Stomach (tissue), 9 donors: ENCODE measurements around the gene LSAMP. TPM values are rescaled to one million over a fixed set of nuclear protein-coding genes. Genes with fewer than 3 reads are reported as not detected.
A peak's percentile ranks its signal among the peaks of the same experiment; 100 is the strongest.

Source experiments
- DNase-seq, 2 donors: peaks; one replicate each; pipeline versions ENCODE4 v3.0.0 to v3.0.0-alpha.2; 2013 to 2019
- H3K27ac ChIP-seq, 5 donors: fragments of 200-600 bp in 4 of 5; sonication (generic) in 4 of 5; one replicate each; pipeline ENCODE4 v1.5.1; 2013 to 2019; ENCODE audit warnings: mild to moderate bottlenecking in 1 of 5, moderate library complexity in 1 of 5
- H3K27me3 ChIP-seq, 3 donors: fragments of 200-600 bp; sonication (generic); one replicate each; pipeline ENCODE4 v1.5.1; 2017 to 2019; ENCODE audit warnings: mixed run types in 1 of 3
- H3K36me3 ChIP-seq, 4 donors: fragments of 200-600 bp; sonication (generic); 1 replicate in 3 of 4; 2 replicates in 1 of 4; pipeline ENCODE4 v1.5.1; 2016 to 2019
- H3K4me1 ChIP-seq, 4 donors: fragments of 200-600 bp; sonication (generic); one replicate each; pipeline ENCODE4 v1.5.1; 2016 to 2019
- H3K4me3 ChIP-seq, 4 donors: fragments of 200-600 bp; sonication (generic) in 3 of 4; one replicate each; pipeline ENCODE4 v1.5.1; 2016 to 2019; ENCODE audit warnings: mild to moderate bottlenecking in 1 of 4
- H3K9me3 ChIP-seq, 4 donors: fragments of 200-600 bp; sonication (generic); one replicate each; pipeline ENCODE4 v1.5.1; 2016 to 2019
- CTCF ChIP-seq, 7 experiments: fragments of 450-650 bp in 4 of 7; fragments of 200-600 bp in 3 of 7; sonication (generic) in 3 of 7; IDR thresholded peaks; one replicate each; pipeline ENCODE4 v1.5.1; 2016 to 2019; ENCODE audit warnings: antibody characterized with exemption in 7 of 7, control low read depth in 2 of 7, mild to moderate bottlenecking in 1 of 7
- EP300 ChIP-seq: sonication (generic); formaldehyde crosslinking; IDR thresholded peaks from one replicate; pipeline ENCODE4 v1.6.1; 2017; ENCODE audit warnings: antibody characterized with exemption
- POLR2A ChIP-seq, 4 donors: fragments of 450-650 bp; IDR thresholded peaks; one replicate each; pipeline ENCODE4 v1.6.1; 2016; ENCODE audit warnings: antibody characterized with exemption in 4 of 4, control low read depth in 2 of 4, mild to moderate bottlenecking in 1 of 4, moderate library complexity in 1 of 4
- POLR2AphosphoS5 ChIP-seq, 3 donors: sonication (generic); formaldehyde crosslinking; IDR thresholded peaks; one replicate each; pipeline ENCODE4 v1.6.1; 2016; ENCODE audit warnings: antibody characterized with exemption in 3 of 3
- WGBS, 5 donors: extraction: QIAGEN DNeasy Blood & Tissue Kit in 3 of 5; methylation state at CpG; one replicate each; pipeline versions ENCODE4 v1.1.5 to v1.1.7; 2013 to 2018; 5-methylcytosine and 5-hydroxymethylcytosine counted together
- intact Hi-C: fragments of 100-400 bp; cut with DNase I; formaldehyde crosslinking; loops from one replicate; pipeline ENCODE4 v1.15.1; 2023; ENCODE audit warnings: low total_unique reads
- polyA plus RNA-seq, 3 donors: library from polyadenylated mRNA; stranded (reverse); fragments of 200-250 nt; gene quantifications; one replicate each; pipeline ENCODE4 v1.2.3, GENCODE V29; 2013
- total RNA-seq, 5 donors: library from RNA; depleted of rRNA; stranded (reverse); fragments of >200 nt; gene quantifications; one replicate each; pipeline versions ENCODE4 v1.1.0 to v1.2.3, GENCODE V29; 2014 to 2016
- donor health status: healthy with polysubstance abuse.
- donor health status: Bipolar disorder and iron deficiency.
- donor health status: healthy.

LSAMP gene
- total and polyA plus RNA-seq, 8 donors = 1.1 to 20.7 (median 1.7) TPM

GRCh38 chr3:116192464-116192863, 252.8 kb downstream of the LSAMP start:
- WGBS, 5 donors = 79 to 88% (median 81%) methylated on average over 1 of the region's 1 CpG
- Histone ChIP-seq H3K4me3 (no peak overlapping the region), H3K9me3 (peaks cover 0 to 4% (median 2%) of the 10 kb centered on the region in 4 donors), H3K36me3 (no peaks in the 10 kb centered on the region), H3K4me1 (no peaks in the 10 kb centered on the region), H3K27me3 (no peaks in the 10 kb centered on the region), H3K27ac (no peak overlapping the region)
- TF ChIP-seq CTCF (IDR thresholded peaks at IDR 0.05) (no peak), POLR2AphosphoS5 (IDR thresholded peaks at IDR 0.05) (no peak), POLR2A (IDR thresholded peaks at IDR 0.05) (no peak), EP300 (no peak)
- DNase-seq = no peak
- intact Hi-C loops = no loop called here

- Histone ChIP-seq H3K27me3 (no peaks in the 10 kb centered on the region), H3K36me3 (no peaks in the 10 kb centered on the region), H3K4me1 (no peaks in the 10 kb centered on the region), H3K4me3 (no peak overlapping the region), H3K9me3 (peaks cover 0 to 4% (median 2%) of the 10 kb centered on the region in 4 donors), H3K27ac (no peak overlapping the region)
- DNase-seq = peak in 1 of 2 donors; percentile 7
- 80 to 91% (median 82%) methylated on average over 2 of the region's 2 CpGs for WGBS, 5 donors
- no peak for TF ChIP-seq POLR2A (IDR thresholded peaks at IDR 0.05)
- no peak for TF ChIP-seq POLR2AphosphoS5 (IDR thresholded peaks at IDR 0.05)
- no peak for TF ChIP-seq EP300
- TF ChIP-seq CTCF (IDR thresholded peaks at IDR 0.05) = no peak
- intact Hi-C loops = no loop called here
Observed at GRCh38 chr3:116191409-116191808, 253.9 kb downstream of the LSAMP start.

GRCh38 chr3:116190095-116190494, 255.2 kb downstream of the LSAMP start:
- H3K9me3 ChIP-seq = peaks cover 0 to 4% (median 2%) of the 10 kb centered on the region in 4 donors
- no peaks in the 10 kb centered on the region for H3K4me1 ChIP-seq
- no peak for DNase-seq
- no peak overlapping the region for H3K27ac ChIP-seq
- TF ChIP-seq CTCF (IDR thresholded peaks at IDR 0.05) (no peak), POLR2A (IDR thresholded peaks at IDR 0.05) (no peak), EP300 (no peak), POLR2AphosphoS5 (IDR thresholded peaks at IDR 0.05) (no peak)
- no peaks in the 10 kb centered on the region for H3K36me3 ChIP-seq
- no peak overlapping the region for H3K4me3 ChIP-seq
- no peaks in the 10 kb centered on the region for H3K27me3 ChIP-seq
- intact Hi-C loops = no loop called here
- 61 to 78% (median 68%) methylated on average over 3 of the region's 3 CpGs for WGBS, 5 donors

GRCh38 chr3:116188231-116188785, 257.0 kb downstream of the LSAMP start:
- WGBS, 5 donors = 62 to 75% (median 72%) methylated on average over 3 of the region's 3 CpGs
- no peaks in the 10 kb centered on the region for H3K27me3 ChIP-seq
- intact Hi-C loops = no loop called here

More at GRCh38 chr3:116188231-116188785, 257.0 kb downstream of the LSAMP start:
- H3K9me3 ChIP-seq = peaks cover 0 to 4% (median 2%) of the 10 kb centered on the region in 4 donors
- H3K4me1 ChIP-seq = no peaks in the 10 kb centered on the region
- TF ChIP-seq EP300 (no peak), POLR2A (IDR thresholded peaks at IDR 0.05) (no peak), POLR2AphosphoS5 (IDR thresholded peaks at IDR 0.05) (no peak), CTCF (IDR thresholded peaks at IDR 0.05) (no peak)
- H3K27ac ChIP-seq = no peak overlapping the region
- H3K36me3 ChIP-seq = no peaks in the 10 kb centered on the region
- H3K4me3 ChIP-seq = no peak overlapping the region
- DNase-seq = no peak
